ENCODE results near the gene FAM118A.

The FAM118A gene

GRCh38 chr22:45381348-45381747 lies 71.6 kb downstream of the FAM118A start:
- H3K9me3 ChIP-seq (ENCODE audit: insufficient read depth, low read length, severe bottlenecking) = no peaks in the 10 kb centered on the region
- DNase-seq = no peak
- no peaks in the 10 kb centered on the region for H3K36me3 ChIP-seq (ENCODE audit: insufficient read depth, low read length)
- H3K4me2 ChIP-seq (ENCODE audit: insufficient read depth, low read length) = no peak overlapping the region
- H3K4me1 ChIP-seq (ENCODE audit: insufficient read depth, low read length) = no peaks in the 10 kb centered on the region
- H3K4me3 ChIP-seq (ENCODE audit: low read depth in 1 of 2, low read length in 2 of 2) = no peak overlapping the region
- H4K20me1 ChIP-seq (ENCODE audit: insufficient read depth, low read length) = no peaks in the 10 kb centered on the region
- no peak overlapping the region for H2AFZ ChIP-seq (ENCODE audit: low read depth, low read length)
- H3K9ac ChIP-seq (ENCODE audit: low read depth, low read length) = no peak overlapping the region
- no peak overlapping the region for H3K27ac ChIP-seq (ENCODE audit: low read length)
- H3K27me3 ChIP-seq (ENCODE audit: insufficient read depth, low read length, poor library complexity) = no peaks in the 10 kb centered on the region
- H3K79me2 ChIP-seq (ENCODE audit: insufficient read depth, low read length) = no peaks in the 10 kb centered on the region
- no peak for ATAC-seq (ENCODE audit: insufficient read depth, low read depth)
- no peak for TF ChIP-seq EZH2 (IDR thresholded peaks at IDR 0.05; ENCODE audit: borderline replicate concordance, low read depth, low read length, severe bottlenecking)
- no peak for TF ChIP-seq CTCF (IDR thresholded peaks at IDR 0.05; ENCODE audit: borderline replicate concordance, extremely low read depth, low read length, poor library complexity, severe bottlenecking)

GRCh38 chr22:45389546-45389945 lies 79.8 kb downstream of the FAM118A start:
- H3K9me3 ChIP-seq (ENCODE audit: insufficient read depth, low read length, severe bottlenecking) = no peaks in the 10 kb centered on the region
- no peak for DNase-seq
- no peak for ATAC-seq (ENCODE audit: insufficient read depth, low read depth)
- no peaks in the 10 kb centered on the region for H3K79me2 ChIP-seq (ENCODE audit: insufficient read depth, low read length)
- H3K9ac ChIP-seq (ENCODE audit: low read depth, low read length) = no peak overlapping the region
- no peak overlapping the region for H2AFZ ChIP-seq (ENCODE audit: low read depth, low read length)
- H3K4me3 ChIP-seq (ENCODE audit: low read depth in 1 of 2, low read length in 2 of 2) = no peak overlapping the region
- H3K4me1 ChIP-seq (ENCODE audit: insufficient read depth, low read length) = no peaks in the 10 kb centered on the region
- H3K4me2 ChIP-seq (ENCODE audit: insufficient read depth, low read length) = no peak overlapping the region
- no peaks in the 10 kb centered on the region for H3K36me3 ChIP-seq (ENCODE audit: insufficient read depth, low read length)
- no peak overlapping the region for H3K27ac ChIP-seq (ENCODE audit: low read length)
- no peak for TF ChIP-seq CTCF (IDR thresholded peaks at IDR 0.05; ENCODE audit: borderline replicate concordance, extremely low read depth, low read length, poor library complexity, severe bottlenecking)
- no peak for TF ChIP-seq EZH2 (IDR thresholded peaks at IDR 0.05; ENCODE audit: borderline replicate concordance, low read depth, low read length, severe bottlenecking)
- H3K27me3 ChIP-seq (ENCODE audit: insufficient read depth, low read length, poor library complexity) = peaks cover 8% of the 10 kb centered on the region
- no peaks in the 10 kb centered on the region for H4K20me1 ChIP-seq (ENCODE audit: insufficient read depth, low read length)

All from DND-41 (cell line).